ENCODE measurements around the gene EZH1. TPM values are rescaled to one million over a fixed set of nuclear protein-coding genes. Genes with fewer than 3 reads are reported as not detected.

Gene EZH1
- total RNA-seq, 4 donors from 2014 or later = 53.7 to 126 (median 91.8) TPM

DNA sequence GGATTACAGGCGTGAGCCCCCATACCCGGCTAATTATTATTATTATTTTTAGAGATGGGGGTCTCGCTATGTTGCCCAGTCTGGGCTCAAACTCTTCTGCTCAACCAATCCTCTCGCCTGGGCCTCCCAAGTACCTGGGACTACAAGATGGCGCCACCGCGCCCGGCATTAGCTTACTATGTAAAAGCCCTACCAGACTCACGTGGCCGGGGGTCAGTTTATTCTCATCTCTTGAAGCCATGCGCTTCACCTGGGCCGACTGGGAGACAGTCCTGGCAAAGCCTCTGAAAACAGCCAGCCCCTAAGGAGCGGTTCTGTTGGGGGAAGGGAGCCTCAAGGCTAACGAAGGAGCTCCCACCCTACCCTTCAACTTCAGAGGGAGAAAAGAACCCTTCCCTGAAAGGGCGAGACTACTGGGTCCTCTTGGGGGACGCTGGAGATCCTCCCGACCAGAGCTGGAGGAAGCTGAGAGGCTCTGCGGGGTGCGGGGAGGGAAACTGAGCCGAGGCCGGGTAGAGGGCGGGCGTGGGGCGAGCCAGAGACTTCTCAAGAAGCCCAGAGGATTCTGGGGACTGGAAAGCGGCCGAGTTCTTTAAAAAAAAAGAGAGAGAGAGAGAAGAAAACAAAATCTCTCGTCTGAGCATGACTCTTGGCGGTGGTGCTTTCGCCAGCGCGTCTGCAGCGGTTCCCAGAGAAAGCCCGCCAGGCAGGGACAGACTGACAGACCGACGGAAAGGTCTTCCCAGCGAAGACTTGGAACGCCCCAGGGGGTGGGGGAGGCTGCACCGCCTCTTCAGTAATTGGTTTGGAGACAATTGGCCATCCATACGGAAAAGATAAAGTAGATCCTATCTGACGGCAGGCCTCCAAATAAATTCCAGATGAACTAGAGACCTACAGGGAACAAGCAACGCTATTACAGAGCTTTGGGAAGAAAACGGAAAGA is 91.4 kb downstream of the EZH1 start:
- TF ChIP-seq CTCF (IDR thresholded peaks at IDR 0.05; ENCODE audit: low read depth) = no peak

DNA sequence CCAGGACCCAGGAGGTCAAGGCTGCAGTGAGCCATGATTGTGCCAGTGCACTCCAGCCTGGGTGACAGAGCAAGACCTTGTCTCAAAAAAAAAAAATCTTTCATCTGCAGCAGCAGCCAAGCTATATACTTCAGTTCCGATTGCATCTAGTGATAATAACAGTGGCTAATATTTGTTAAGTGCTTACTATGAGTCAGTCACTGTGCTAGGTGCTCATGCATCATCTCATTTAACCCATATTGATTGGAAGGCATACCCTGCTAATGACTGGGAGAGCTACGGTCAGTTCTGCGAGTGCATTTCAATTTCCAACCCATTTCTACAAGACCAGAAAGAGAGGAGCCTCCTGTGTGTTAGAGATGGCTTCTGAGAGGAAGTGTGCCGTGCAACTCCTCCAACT is 93.4 kb downstream of the EZH1 start:
- TF ChIP-seq CTCF (IDR thresholded peaks at IDR 0.05; ENCODE audit: low read depth) = no peak

Small RNAs within 50 kb of the gene (small RNA-seq; reads per million reads assigned to genes)
- not detected for gene HMGN2P15
- not detected for gene MIR6780A

Other genes with a start within 250 kb of the EZH1 start
- 100 to 1,000 TPM in 1 of 4 donors, 10 to 100 TPM in 3; 43.5 to 123 (median 62.4) TPM for gene NAGLU, start 208.8 kb downstream of the EZH1 start, total RNA-seq
- 1 to 10 TPM in 2 of 4 donors, under 1 TPM in 2; 0.49 to 4.1 (median 1.2) TPM for gene HSD17B1, start 192.1 kb downstream of the EZH1 start, total RNA-seq
- 10 to 100 TPM; 20.4 to 40.1 (median 22.7) TPM for gene COASY, start 182.9 kb downstream of the EZH1 start, total RNA-seq
- 10 to 100 TPM; 59.3 to 78.0 (median 68.8) TPM for gene MLX, start 177.9 kb downstream of the EZH1 start, total RNA-seq
- gene PSMC3IP, start 167.3 kb downstream of the EZH1 start, total RNA-seq = 1 to 10 TPM; 1.1 to 4.0 (median 3.6) TPM
- 10 to 100 TPM; 36.4 to 62.0 (median 57.4) TPM for gene RETREG3, start 135.7 kb downstream of the EZH1 start, total RNA-seq
- 10 to 100 TPM; 16.3 to 35.8 (median 23.5) TPM for gene TUBG1, start 135.4 kb downstream of the EZH1 start, total RNA-seq
- 10 to 100 TPM; 12.1 to 29.6 (median 21.2) TPM for gene TUBG2, start 85.8 kb downstream of the EZH1 start, total RNA-seq
- gene PLEKHH3, start 68.0 kb downstream of the EZH1 start, total RNA-seq = 10 to 100 TPM in 1 of 4 donors, 1 to 10 TPM in 3; 5.4 to 64.8 (median 7.4) TPM
- 1 to 10 TPM in 1 of 4 donors, under 1 TPM in 3; 0.44 to 8.7 (median 0.83) TPM for gene CCR10, start 63.2 kb downstream of the EZH1 start, total RNA-seq
- 1 to 10 TPM; 1.8 to 3.8 (median 2.5) TPM for gene CNTNAP1, start 62.5 kb downstream of the EZH1 start, total RNA-seq
- 100 to 1,000 TPM in 3 of 4 donors, 10 to 100 TPM in 1; 66.9 to 160 (median 128) TPM for gene RAMP2, start 16.2 kb upstream of the EZH1 start, total RNA-seq
- 10 to 100 TPM; 40.1 to 53.4 (median 47.4) TPM for gene VPS25, start 28.4 kb upstream of the EZH1 start, total RNA-seq
- gene WNK4, start 35.6 kb upstream of the EZH1 start, total RNA-seq = under 1 TPM in 3 of 4 donors, not detected in 1; 0.16 to 0.85 (median 0.19) TPM
- 10 to 100 TPM; 51.8 to 76.6 (median 60.4) TPM for gene COA3, start 53.7 kb upstream of the EZH1 start, total RNA-seq
- gene CNTD1, start 53.8 kb upstream of the EZH1 start, total RNA-seq = under 1 TPM in 2 of 4 donors, not detected in 2; 0.44 to 0.68 TPM
- 100 to 1,000 TPM in 3 of 4 donors, 10 to 100 TPM in 1; 85.3 to 129 (median 120) TPM for gene BECN1, start 79.2 kb upstream of the EZH1 start, total RNA-seq
- 10 to 100 TPM; 52.7 to 80.9 (median 60.1) TPM for gene PSME3, start 88.4 kb upstream of the EZH1 start, total RNA-seq
- gene AOC2, start 99.5 kb upstream of the EZH1 start, total RNA-seq = 10 to 100 TPM in 1 of 4 donors, 1 to 10 TPM in 3; 4.1 to 15.0 (median 9.4) TPM
- gene AOC3, start 106.2 kb upstream of the EZH1 start, total RNA-seq = 100 to 1,000 TPM; 120 to 591 (median 262) TPM
- not detected for gene G6PC1, start 155.8 kb upstream of the EZH1 start, total RNA-seq
- 10 to 100 TPM; 18.4 to 38.2 (median 22.1) TPM for gene AARSD1, start 219.4 kb upstream of the EZH1 start, total RNA-seq
- gene PTGES3L, start 235.0 kb upstream of the EZH1 start, total RNA-seq = not detected
- 10 to 100 TPM in 3 of 4 donors, 1 to 10 TPM in 1; 7.2 to 12.1 (median 10.5) TPM for gene RUNDC1, start 235.5 kb upstream of the EZH1 start, total RNA-seq

Measured in subcutaneous adipose tissue (tissue), 4 donors.